ENCODE measurements around the gene SGO1. TPM values are rescaled to one million over a fixed set of nuclear protein-coding genes. Genes with fewer than 3 reads are reported as not detected.

Gene SGO1
- total and polyA plus RNA-seq, 9 donors, result 0.10 to 1.2 (median 0.33) TPM

DNA sequence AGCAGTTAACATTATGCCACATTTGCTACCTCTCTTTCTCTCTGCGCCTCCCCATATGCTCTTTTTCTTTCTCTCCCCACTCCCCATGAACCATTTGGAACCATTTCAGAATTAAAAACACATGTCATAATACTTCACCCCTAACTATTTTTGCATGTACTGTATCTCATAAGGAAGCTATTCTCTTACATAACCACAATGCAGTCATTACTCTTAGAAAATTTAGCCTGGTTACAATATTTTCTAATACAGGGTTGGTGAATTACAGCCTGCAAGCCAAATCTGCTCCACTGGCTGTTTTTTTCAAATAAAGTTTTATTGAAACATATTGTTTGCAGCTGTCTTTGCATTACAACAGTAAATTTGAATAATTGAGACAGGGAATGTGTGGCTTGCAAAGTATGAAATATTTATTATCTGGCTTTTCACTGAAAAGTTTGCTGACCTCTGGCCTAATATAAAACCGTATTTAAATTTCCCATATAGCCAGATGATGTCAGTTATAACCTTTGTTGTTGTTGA lies 62.8 kb downstream of the SGO1 start:
- no peak for DNase-seq
- WGBS, 3 donors, result 83 to 91% (median 84%) methylated on average over 2 of the region's 2 CpGs
- Histone ChIP-seq H3K4me3 (no peak overlapping the region), H3K9me3 (no peaks in the 10 kb centered on the region), H3K27ac (no peak overlapping the region), H3K36me3 (no peaks in the 10 kb centered on the region), H3K27me3 (no peaks in the 10 kb centered on the region), H3K4me1 (ENCODE audit: insufficient read depth) (peaks cover 2% of the 10 kb centered on the region)
- TF ChIP-seq EP300 (IDR thresholded peaks at IDR 0.05) (no peak), POLR2A (IDR thresholded peaks at IDR 0.05) (no peak)
- TF ChIP-seq, protein P1, sequence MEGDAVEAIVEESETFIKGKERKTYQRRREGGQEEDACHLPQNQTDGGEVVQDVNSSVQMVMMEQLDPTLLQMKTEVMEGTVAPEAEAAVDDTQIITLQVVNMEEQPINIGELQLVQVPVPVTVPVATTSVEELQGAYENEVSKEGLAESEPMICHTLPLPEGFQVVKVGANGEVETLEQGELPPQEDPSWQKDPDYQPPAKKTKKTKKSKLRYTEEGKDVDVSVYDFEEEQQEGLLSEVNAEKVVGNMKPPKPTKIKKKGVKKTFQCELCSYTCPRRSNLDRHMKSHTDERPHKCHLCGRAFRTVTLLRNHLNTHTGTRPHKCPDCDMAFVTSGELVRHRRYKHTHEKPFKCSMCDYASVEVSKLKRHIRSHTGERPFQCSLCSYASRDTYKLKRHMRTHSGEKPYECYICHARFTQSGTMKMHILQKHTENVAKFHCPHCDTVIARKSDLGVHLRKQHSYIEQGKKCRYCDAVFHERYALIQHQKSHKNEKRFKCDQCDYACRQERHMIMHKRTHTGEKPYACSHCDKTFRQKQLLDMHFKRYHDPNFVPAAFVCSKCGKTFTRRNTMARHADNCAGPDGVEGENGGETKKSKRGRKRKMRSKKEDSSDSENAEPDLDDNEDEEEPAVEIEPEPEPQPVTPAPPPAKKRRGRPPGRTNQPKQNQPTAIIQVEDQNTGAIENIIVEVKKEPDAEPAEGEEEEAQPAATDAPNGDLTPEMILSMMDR (IDR thresholded peaks at IDR 0.05), result no peak
- intact Hi-C loops (cut with DNase I), result no loop called here

- DNase-seq, result no peak
- no peaks in the 10 kb centered on the region for H3K36me3 ChIP-seq
- WGBS, 3 donors, result 11 to 26% (median 12%) methylated on average over 3 of the region's 3 CpGs
- H3K4me3 ChIP-seq, result no peak overlapping the region
- TF ChIP-seq, protein P1 (IDR thresholded peaks at IDR 0.05), result no peak
- TF ChIP-seq POLR2A (IDR thresholded peaks at IDR 0.05) (no peak), EP300 (IDR thresholded peaks at IDR 0.05) (no peak)
- intact Hi-C loops (cut with DNase I), result no loop called here
- H3K27ac ChIP-seq, result no peak overlapping the region
- H3K9me3 ChIP-seq, result no peaks in the 10 kb centered on the region
- no peaks in the 10 kb centered on the region for H3K27me3 ChIP-seq
- H3K4me1 ChIP-seq (ENCODE audit: insufficient read depth), result peaks cover 2% of the 10 kb centered on the region
Observed at GRCh38 chr3:20121088-20121487, 64.9 kb downstream of the SGO1 start.

Small RNA genes lying within 50 kb of the gene (microRNA-seq; reads per million reads assigned to microRNA genes)
- 0 to 0.32 (median 0) reads per million in 3 donors for gene MIR3135A

Small RNA genes lying within 50 kb of the gene (small RNA-seq; reads per million reads assigned to genes)
- gene MIR3135A, result not detected

Other genes starting within 250 kb of the SGO1 start
- gene RAB5A, start 239.1 kb downstream of the SGO1 start, total RNA-seq, result 10 to 100 TPM; 39.8 to 61.2 (median 46.9) TPM
- gene RAB5A, start 239.1 kb downstream of the SGO1 start, polyA plus RNA-seq, result 10 to 100 TPM; 24.6 to 65.8 TPM
- gene PP2D1, start 173.9 kb downstream of the SGO1 start, total RNA-seq, result not detected
- gene PP2D1, start 173.9 kb downstream of the SGO1 start, polyA plus RNA-seq, result not detected
- 10 to 100 TPM; 31.4 to 49.3 (median 36.9) TPM for gene KAT2B, start 145.8 kb downstream of the SGO1 start, total RNA-seq
- gene KAT2B, start 145.8 kb downstream of the SGO1 start, polyA plus RNA-seq, result 10 to 100 TPM; 15.1 to 26.1 TPM